ENCODE results near the gene RGS16.

Gene RGS16

GRCh38 chr1:182621906-182622305 lies 17.7 kb upstream of the RGS16 start:
- TF ChIP-seq CTCF (IDR thresholded peaks at IDR 0.05): no peak

- TF ChIP-seq CTCF (IDR thresholded peaks at IDR 0.05): no peak
Observed at GRCh38 chr1:182620924-182621585, 16.9 kb upstream of the RGS16 start.

- TF ChIP-seq CTCF (IDR thresholded peaks at IDR 0.05): no peak
Observed at GRCh38 chr1:182617734-182618351, 13.7 kb upstream of the RGS16 start.

- TF ChIP-seq CTCF (IDR thresholded peaks at IDR 0.05): no peak
Observed at GRCh38 chr1:182617014-182617429, 12.8 kb upstream of the RGS16 start.

GRCh38 chr1:182616130-182617013 lies 12.2 kb upstream of the RGS16 start:
- no peak; the same call in 1 of the 2 replicates for TF ChIP-seq CTCF (IDR thresholded peaks at IDR 0.05)

GRCh38 chr1:182615468-182616129 lies 11.4 kb upstream of the RGS16 start:
- TF ChIP-seq CTCF (IDR thresholded peaks at IDR 0.05): no peak

- no peak for TF ChIP-seq CTCF (IDR thresholded peaks at IDR 0.05)
Observed at GRCh38 chr1:182614796-182615454, 10.7 kb upstream of the RGS16 start.
